Measurements from ENCODE around the gene STK4. TPM values are rescaled to one million over a fixed set of nuclear protein-coding genes. Genes with fewer than 3 reads are reported as not detected.
A peak's percentile ranks its signal among the peaks of the same experiment; 100 is the strongest.

STK4 gene
- total RNA-seq, 1 experiment from 2014 or later: 43.0 TPM

DNA sequence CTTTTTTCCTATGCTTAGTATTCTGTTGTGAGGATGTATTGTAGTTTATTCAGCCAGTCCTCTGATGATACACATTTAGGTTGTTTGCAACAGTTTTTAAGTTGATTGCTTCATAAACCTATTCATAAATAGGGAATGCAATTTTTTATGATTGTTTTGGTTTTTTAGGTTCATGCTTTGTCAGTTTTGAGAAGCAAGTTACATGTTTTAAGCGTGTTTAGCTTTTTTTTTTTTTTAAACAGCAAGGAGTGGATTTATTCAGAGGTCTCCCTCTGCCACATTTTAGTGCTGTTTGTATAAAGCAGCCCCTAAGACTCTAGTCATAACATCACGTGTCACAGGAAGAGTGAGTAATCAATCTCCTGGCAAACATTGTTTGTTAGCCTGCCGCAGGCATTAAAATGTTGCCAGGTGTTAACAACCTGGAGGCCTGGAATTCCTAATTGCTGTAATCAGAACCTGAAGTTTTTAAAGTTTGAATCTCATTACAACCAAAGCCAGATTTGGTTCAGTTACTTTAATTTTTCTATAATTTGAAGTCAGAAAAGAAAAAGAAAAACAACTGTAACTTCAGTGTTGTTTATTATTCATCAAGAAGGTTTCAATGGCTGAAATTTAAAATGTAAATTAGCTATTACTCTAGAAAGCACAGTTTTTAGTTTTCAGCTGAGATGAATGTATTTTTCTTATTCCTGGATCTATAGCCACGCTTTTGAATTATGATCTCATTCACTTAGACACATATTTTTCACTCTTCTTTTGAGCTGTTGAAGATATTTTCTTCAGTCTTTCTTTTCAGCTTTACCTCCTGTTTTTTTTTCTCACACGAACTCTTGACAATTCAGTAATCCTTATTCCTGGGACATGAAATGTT lies 75.4 kb downstream of the STK4 start:
- no peak overlapping the region for H2BK12ac ChIP-seq (ENCODE audit: insufficient read length, low read depth, low read length)
- H3K4ac ChIP-seq (ENCODE audit: low read depth, low read length): no peak overlapping the region
- H3K27ac ChIP-seq (ENCODE audit: insufficient read length, low read depth, low read length): peak overlapping the region; percentile 94
- peaks cover 22 to 25% of the 10 kb centered on the region in 2 experiments for H3K4me1 Mint-ChIP-seq
- no peaks in the 10 kb centered on the region for H4K20me1 ChIP-seq (ENCODE audit: control insufficient read depth, insufficient read depth, insufficient read length)
- H3K27me3 ChIP-seq (ENCODE audit: insufficient read depth, low read length): no peaks in the 10 kb centered on the region
- H3T11ph ChIP-seq (ENCODE audit: low read length): no peak overlapping the region
- H3K23me2 ChIP-seq (ENCODE audit: insufficient read length, low read depth, low read length, poor library complexity, severe bottlenecking): no peaks in the 10 kb centered on the region
- H3K36me3 Mint-ChIP-seq (ENCODE audit: insufficient read depth in 1 of 3, low read depth in 3 of 3): peaks cover 9 to 21% (median 12%) of the 10 kb centered on the region in 3 experiments
- no CpG with 5 or more reads among the region's 5 CpGs for WGBS (ENCODE audit: extremely low coverage, insufficient read length, low lambda C conversion rate)
- peak overlapping the region in 1 of 2 experiments; percentile 56; a peak in 3 of 5 replicates for H3K4me3 Mint-ChIP-seq
- H4K91ac ChIP-seq (ENCODE audit: insufficient read length, low read depth, low read length): no peak overlapping the region
- H2AK5ac ChIP-seq (ENCODE audit: insufficient read length, low read length): no peak overlapping the region
- H3K27ac Mint-ChIP-seq: peak overlapping the region; percentile 59 to 99 (median 98); a peak in 6 of 7 replicates
- peak; percentile 64 for DNase-seq
- H3K9me3 Mint-ChIP-seq: peaks cover 6 to 8% of the 10 kb centered on the region in 2 experiments
- H2BK5ac ChIP-seq (ENCODE audit: insufficient read length, low read length): no peak overlapping the region
- H3K9me3 ChIP-seq (ENCODE audit: control insufficient read depth, low read depth, low read length): no peaks in the 10 kb centered on the region
- H3K56ac ChIP-seq (ENCODE audit: insufficient read length, low read depth, low read length): no peak overlapping the region
- H2BK20ac ChIP-seq (ENCODE audit: low read depth, low read length, poor library complexity, severe bottlenecking): no peak overlapping the region
- no peak overlapping the region for H3K9ac ChIP-seq (ENCODE audit: extremely low read depth, insufficient read length, low read length)
- no peaks in the 10 kb centered on the region for H3K79me2 ChIP-seq (ENCODE audit: insufficient read depth, low read length)
- no peak overlapping the region for H3K23ac ChIP-seq (ENCODE audit: insufficient read length, low read depth, low read length)
- no peaks in the 10 kb centered on the region for H3K27me3 Mint-ChIP-seq (ENCODE audit: low read depth)
- no peak overlapping the region for H4K5ac ChIP-seq (ENCODE audit: insufficient read length, low read depth, low read length)
- H3K79me1 ChIP-seq (ENCODE audit: insufficient read depth, low read depth, low read length, poor library complexity, severe bottlenecking): no peaks in the 10 kb centered on the region
- H3K4me2 ChIP-seq (ENCODE audit: insufficient read depth, insufficient read length, low read length): peak overlapping the region; percentile 22
- TF ChIP-seq, protein P1, sequence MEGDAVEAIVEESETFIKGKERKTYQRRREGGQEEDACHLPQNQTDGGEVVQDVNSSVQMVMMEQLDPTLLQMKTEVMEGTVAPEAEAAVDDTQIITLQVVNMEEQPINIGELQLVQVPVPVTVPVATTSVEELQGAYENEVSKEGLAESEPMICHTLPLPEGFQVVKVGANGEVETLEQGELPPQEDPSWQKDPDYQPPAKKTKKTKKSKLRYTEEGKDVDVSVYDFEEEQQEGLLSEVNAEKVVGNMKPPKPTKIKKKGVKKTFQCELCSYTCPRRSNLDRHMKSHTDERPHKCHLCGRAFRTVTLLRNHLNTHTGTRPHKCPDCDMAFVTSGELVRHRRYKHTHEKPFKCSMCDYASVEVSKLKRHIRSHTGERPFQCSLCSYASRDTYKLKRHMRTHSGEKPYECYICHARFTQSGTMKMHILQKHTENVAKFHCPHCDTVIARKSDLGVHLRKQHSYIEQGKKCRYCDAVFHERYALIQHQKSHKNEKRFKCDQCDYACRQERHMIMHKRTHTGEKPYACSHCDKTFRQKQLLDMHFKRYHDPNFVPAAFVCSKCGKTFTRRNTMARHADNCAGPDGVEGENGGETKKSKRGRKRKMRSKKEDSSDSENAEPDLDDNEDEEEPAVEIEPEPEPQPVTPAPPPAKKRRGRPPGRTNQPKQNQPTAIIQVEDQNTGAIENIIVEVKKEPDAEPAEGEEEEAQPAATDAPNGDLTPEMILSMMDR (conservative IDR thresholded peaks at IDR 0.05): no peak
- peaks cover 3% of the 10 kb centered on the region; the same call in 1 of the 2 replicates for H3K4me1 ChIP-seq (ENCODE audit: insufficient read depth, low read length)
- H3K18ac ChIP-seq (ENCODE audit: insufficient read length, low read depth, low read length): no peak overlapping the region
- H2BK120ac ChIP-seq (ENCODE audit: low read depth, low read length, poor library complexity, severe bottlenecking): no peak overlapping the region
- no peak overlapping the region for H2AFZ ChIP-seq (ENCODE audit: low read length)
- no peak overlapping the region for H4K8ac ChIP-seq (replicated peaks; ENCODE audit: insufficient read length, low read depth, low read length)
- no peak overlapping the region for H2BK15ac ChIP-seq (ENCODE audit: low read depth, low read length)
- no peak overlapping the region for H3K14ac ChIP-seq (ENCODE audit: insufficient read depth, low read length)

All from H9 (cell line).